Smooth muscle cell (in vitro differentiated cells): Measurements from ENCODE around the gene BIN1. TPM values are rescaled to one million over a fixed set of nuclear protein-coding genes. Genes with fewer than 3 reads are reported as not detected.

ENCODE experiments used
- DNase-seq: peaks from one replicate; lab custom pipeline; 2025; ENCODE audit not compliant: unreplicated experiment; lab: John Stamatoyannopoulos, UW
- H2AFZ ChIP-seq: fragments of 200-600 bp; sonication (generic); 2 replicates; pipeline ENCODE4 v1.6.0; 2016; ENCODE audit warnings: antibody characterized with exemption, low read depth, mild to moderate bottlenecking
- H3F3A ChIP-seq: fragments of 200-600 bp; sonication (generic); 2 replicates; pipeline ENCODE4 v1.6.0; 2017; ENCODE audit warnings: antibody characterized with exemption, low read depth
- H3K27ac ChIP-seq: fragments of 200-600 bp; sonication (generic); 2 replicates; pipeline ENCODE4 v1.5.1; 2016; ENCODE audit warnings: low read depth, mild to moderate bottlenecking
- H3K27me3 ChIP-seq: fragments of 200-600 bp; sonication (generic); 2 replicates; pipeline ENCODE4 v1.6.1; 2016; ENCODE audit warnings: low read depth, mild to moderate bottlenecking
- H3K36me3 ChIP-seq: fragments of 200-600 bp; sonication (generic); 2 replicates; pipeline ENCODE4 v1.5.1; 2016; ENCODE audit warnings: low read depth
- H3K4me1 ChIP-seq: fragments of 200-600 bp; sonication (generic); 2 replicates; pipeline ENCODE4 v1.5.1; 2016; ENCODE audit warnings: low read depth
- H3K4me2 ChIP-seq: fragments of 200-600 bp; sonication (generic); 2 replicates; pipeline ENCODE4 v1.6.0; 2016; ENCODE audit warnings: mild to moderate bottlenecking
- H3K4me3 ChIP-seq: fragments of 200-600 bp; sonication (generic); 2 replicates; pipeline ENCODE4 v1.5.1; 2016; ENCODE audit warnings: mild to moderate bottlenecking
- H3K79me2 ChIP-seq: fragments of 200-600 bp; sonication (generic); 2 replicates; pipeline ENCODE4 v1.6.0; 2016; ENCODE audit warnings: low read depth, mild to moderate bottlenecking
- H3K9ac ChIP-seq: fragments of 200-600 bp; sonication (generic); 2 replicates; pipeline ENCODE4 v1.6.0; 2016; ENCODE audit warnings: low read depth
- H3K9me3 ChIP-seq: fragments of 200-600 bp; sonication (generic); replicated peaks from 2 replicates; pipeline ENCODE4 v1.5.1; 2016; ENCODE audit warnings: low read depth
- H4K20me1 ChIP-seq: fragments of 200-600 bp; sonication (generic); 2 replicates; pipeline ENCODE4 v1.6.0; 2016; ENCODE audit warnings: low read depth
- CTCF ChIP-seq: fragments of 200-600 bp; sonication (generic); IDR thresholded peaks from 2 replicates; pipeline ENCODE4 v1.5.1; 2017; ENCODE audit warnings: borderline replicate concordance, mild to moderate bottlenecking, antibody characterized with exemption; ENCODE audit not compliant: insufficient read depth, poor library complexity, severe bottlenecking
- WGBS: methylation state at CpG from one replicate; pipeline ENCODE4 v1.1.7; 2016; ENCODE audit warnings: low lambda C conversion rate; 5-methylcytosine and 5-hydroxymethylcytosine counted together
- polyA plus RNA-seq: library from polyadenylated mRNA; unstranded; fragments of >200 nt; fragmentation: Nextera tagmentation; extraction: Ambion mirVana; gene quantifications from 2 replicates; pipeline ENCODE4 v1.2.1, GENCODE V29; 2016
- total RNA-seq: library from RNA; depleted of rRNA; stranded (reverse); fragments of >200 nt; gene quantifications from 2 replicates; pipeline ENCODE4 v1.2.3, GENCODE V29; 2014

The BIN1 gene
- total and polyA plus RNA-seq, 2 experiments from 2014 or later: 25.4 to 32.4 TPM

- Histone ChIP-seq H3K27me3 (no peaks in the 10 kb centered on the region), H3K4me1 (peaks cover 31% of the 10 kb centered on the region), H3K36me3 (no peaks in the 10 kb centered on the region), H4K20me1 (peaks cover 100% of the 10 kb centered on the region), H3K4me2 (no peak overlapping the region), H3F3A (peaks cover 35% of the 10 kb centered on the region), H3K9me3 (no peaks in the 10 kb centered on the region), H3K9ac (no peak overlapping the region), H2AFZ (no peak overlapping the region), H3K79me2 (peaks cover 33% of the 10 kb centered on the region), H3K27ac (no peak overlapping the region), H3K4me3 (no peak overlapping the region)
- 94% methylated on average over 6 of the region's 6 CpGs for WGBS
- TF ChIP-seq CTCF: no peak
- DNase-seq: no peak
Measured at GRCh38 chr2:127088706-127089105, 18.2 kb downstream of the BIN1 start.

GRCh38 chr2:127087791-127088495 is 19.0 kb downstream of the BIN1 start:
- peak overlapping the region; percentile 68 for H3K27ac ChIP-seq
- no peak overlapping the region for H3K9ac ChIP-seq
- no peaks in the 10 kb centered on the region for H3K27me3 ChIP-seq
- no peak for DNase-seq
- H4K20me1 ChIP-seq: peaks cover 100% of the 10 kb centered on the region
- peak overlapping the region; percentile 71 for H3K4me2 ChIP-seq
- H3K4me3 ChIP-seq: no peak overlapping the region
- no peak for TF ChIP-seq CTCF
- H2AFZ ChIP-seq: no peak overlapping the region
- H3K4me1 ChIP-seq: peaks cover 27% of the 10 kb centered on the region
- peaks cover 27% of the 10 kb centered on the region for H3K79me2 ChIP-seq
- H3K9me3 ChIP-seq: no peaks in the 10 kb centered on the region
- H3F3A ChIP-seq: peaks cover 35% of the 10 kb centered on the region
- 66% methylated on average over 13 of the region's 13 CpGs for WGBS
- no peaks in the 10 kb centered on the region for H3K36me3 ChIP-seq

GRCh38 chr2:127086990-127087790 is 19.8 kb downstream of the BIN1 start:
- H2AFZ ChIP-seq: no peak overlapping the region
- peak; percentile 60 for DNase-seq
- TF ChIP-seq CTCF: no peak

More at GRCh38 chr2:127086990-127087790, 19.8 kb downstream of the BIN1 start:
- Histone ChIP-seq H3K4me2 (peak overlapping the region; percentile 71), H3K79me2 (peaks cover 24% of the 10 kb centered on the region), H3F3A (peaks cover 35% of the 10 kb centered on the region), H3K27me3 (no peaks in the 10 kb centered on the region), H3K36me3 (no peaks in the 10 kb centered on the region), H3K4me3 (no peak overlapping the region), H3K9me3 (no peaks in the 10 kb centered on the region), H4K20me1 (peaks cover 100% of the 10 kb centered on the region), H3K9ac (no peak overlapping the region), H3K4me1 (peaks cover 35% of the 10 kb centered on the region), H3K27ac (peak overlapping the region; percentile 68)
- WGBS: 12% methylated on average over 24 of the region's 24 CpGs
